Measurements from ENCODE around the gene AQP1. TPM values are rescaled to one million over a fixed set of nuclear protein-coding genes. Genes with fewer than 3 reads are reported as not detected.

The AQP1 gene
- 1,132 TPM for total RNA-seq
- long read RNA-seq, transcript AQP1-201 (4 exons, 2,913 nt), result major isoform, 1,617 of 2,102 reads
- long read RNA-seq, partial matches to known transcripts, result 480 of 2,102 reads
- long read RNA-seq, other reads (novel, unspliced or antisense), result 5 of 2,102 reads

DNA sequence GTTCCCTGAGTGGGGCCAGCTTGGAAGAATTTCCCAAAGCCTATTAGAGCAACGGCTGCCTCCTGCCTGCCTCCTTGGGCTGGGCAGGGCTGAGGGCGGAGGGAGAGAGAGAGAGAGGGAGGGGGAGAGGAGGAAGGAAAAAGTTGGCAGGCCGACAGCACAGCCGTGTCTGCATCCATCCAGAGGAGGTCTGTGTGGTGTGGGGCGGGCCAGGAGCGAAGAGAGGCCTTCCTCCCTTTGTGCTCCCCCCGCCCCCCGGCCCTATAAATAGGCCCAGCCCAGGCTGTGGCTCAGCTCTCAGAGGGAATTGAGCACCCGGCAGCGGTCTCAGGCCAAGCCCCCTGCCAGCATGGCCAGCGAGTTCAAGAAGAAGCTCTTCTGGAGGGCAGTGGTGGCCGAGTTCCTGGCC is at the start of gene AQP1:
Gene AQP1 (plus strand): TSS at position 293 of the 409 bp plus-strand sequence. CDS start 57 bp downstream, at position 350.
- TF ChIP-seq CTCF (IDR thresholded peaks at IDR 0.05), result no peak
- Histone ChIP-seq H3K9me3 (no peaks in the 10 kb centered on the region), H3K27me3 (no peaks in the 10 kb centered on the region), H3K27ac (peak within 1 kb of the TSS; percentile 81), H3K4me1 (peaks cover 48% of the 10 kb centered on the region), H3K36me3 (no peaks in the 10 kb centered on the region), H3K4me3 (peak within 1 kb of the TSS; percentile 66)
- intact Hi-C loops (cut with DNase I), result no loop called here
- DNase-seq (peak; percentile 95), ATAC-seq (peak; percentile 79)

GRCh38 chr7:30862995-30863705 is 48.5 kb upstream of the AQP1 start:
- DNase-seq, result no peak
- H3K36me3 ChIP-seq, result peaks cover 7% of the 10 kb centered on the region
- no peaks in the 10 kb centered on the region for H3K9me3 ChIP-seq
- H3K4me3 ChIP-seq, result no peak overlapping the region
- no peak overlapping the region for H3K27ac ChIP-seq
- no peaks in the 10 kb centered on the region for H3K27me3 ChIP-seq
- intact Hi-C loops (cut with DNase I), result no loop called here
- no peaks in the 10 kb centered on the region for H3K4me1 ChIP-seq
- TF ChIP-seq CTCF (IDR thresholded peaks at IDR 0.05), result no peak
- ATAC-seq, result no peak

- Histone ChIP-seq H3K4me1 (no peaks in the 10 kb centered on the region), H3K27me3 (no peaks in the 10 kb centered on the region)
- intact Hi-C loops (cut with DNase I), result no loop called here
Measured at GRCh38 chr7:30863706-30864035, 48.0 kb upstream of the AQP1 start.

GRCh38 chr7:30864101-30864500 is 47.6 kb upstream of the AQP1 start:
- intact Hi-C loops (cut with DNase I), result no loop called here
- no peaks in the 10 kb centered on the region for H3K9me3 ChIP-seq
- no peak for TF ChIP-seq CTCF (IDR thresholded peaks at IDR 0.05)
- H3K27me3 ChIP-seq, result no peaks in the 10 kb centered on the region
- no peak overlapping the region for H3K27ac ChIP-seq
- no peak overlapping the region for H3K4me3 ChIP-seq
- H3K4me1 ChIP-seq, result no peaks in the 10 kb centered on the region
- peaks cover 7% of the 10 kb centered on the region for H3K36me3 ChIP-seq
- DNase-seq, result no peak
- ATAC-seq, result no peak

More at GRCh38 chr7:30863706-30864035, 48.0 kb upstream of the AQP1 start:
- no peak for TF ChIP-seq CTCF (IDR thresholded peaks at IDR 0.05)
- DNase-seq (no peak), ATAC-seq (no peak)
- no peak overlapping the region for H3K4me3 ChIP-seq
- H3K36me3 ChIP-seq, result peaks cover 7% of the 10 kb centered on the region
- H3K9me3 ChIP-seq, result no peaks in the 10 kb centered on the region
- no peak overlapping the region for H3K27ac ChIP-seq

DNA sequence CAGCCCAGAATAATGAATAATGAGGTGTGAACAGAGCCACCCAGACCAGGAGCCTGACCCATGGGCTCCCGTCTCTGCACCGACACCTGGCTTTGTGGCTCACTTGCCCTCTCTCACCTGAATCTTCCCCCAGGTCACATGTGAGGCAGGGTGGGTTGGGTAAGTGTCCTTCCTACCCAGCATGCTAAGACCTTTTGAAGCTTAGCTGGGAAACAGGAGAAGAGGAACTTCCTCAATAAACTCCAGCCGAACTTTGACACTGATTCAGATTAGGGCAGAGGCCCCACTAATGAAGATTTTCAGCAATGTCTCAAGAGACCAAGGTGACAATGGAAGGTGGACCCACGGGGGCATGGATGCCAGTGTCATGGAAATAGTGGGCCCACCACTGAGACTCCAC is 46.6 kb upstream of the AQP1 start:
- Histone ChIP-seq H3K36me3 (peaks cover 7% of the 10 kb centered on the region), H3K27ac (no peak overlapping the region), H3K4me3 (no peak overlapping the region), H3K27me3 (no peaks in the 10 kb centered on the region), H3K4me1 (no peaks in the 10 kb centered on the region), H3K9me3 (no peaks in the 10 kb centered on the region)
- no peak for TF ChIP-seq CTCF (IDR thresholded peaks at IDR 0.05)
- DNase-seq (no peak), ATAC-seq (peak; percentile 8)
- intact Hi-C loops (cut with DNase I), result no loop called here

Data from upper lobe of right lung (tissue), 1 donor.